Lower lobe of right lung (tissue), 2 donors: Measurements from ENCODE around the gene BMAL1. TPM values are rescaled to one million over a fixed set of nuclear protein-coding genes. Genes with fewer than 3 reads are reported as not detected.

Experiments
- ATAC-seq, 2 donors: fragments of 200-7000 bp; cut with Tn5 transposase; one replicate each; pipeline ENCODE4 v1.9.1; 2020 to 2022; ENCODE audit warnings: mild to moderate bottlenecking in 2 of 2, moderate library complexity in 2 of 2
- DNase-seq: peaks from one replicate; pipeline ENCODE4 v3.0.0-alpha.2; 2020
- H3K27ac ChIP-seq: fragments of 200-600 bp; one replicate; pipeline ENCODE4 v1.8.0; 2022
- H3K27me3 ChIP-seq: fragments of 200-600 bp; one replicate; pipeline ENCODE4 v1.8.0; 2022; ENCODE audit warnings: low read depth
- H3K36me3 ChIP-seq: fragments of 200-600 bp; one replicate; pipeline ENCODE4 v1.8.0; 2022; ENCODE audit warnings: mild to moderate bottlenecking
- H3K4me1 ChIP-seq: fragments of 200-600 bp; one replicate; pipeline ENCODE4 v1.8.0; 2022
- H3K4me3 ChIP-seq: fragments of 200-600 bp; one replicate; pipeline ENCODE4 v1.8.0; 2022; ENCODE audit warnings: mild to moderate bottlenecking
- H3K9me3 ChIP-seq: fragments of 200-600 bp; one replicate; pipeline ENCODE4 v1.8.0; 2022
- CTCF ChIP-seq: fragments of 200-600 bp; IDR thresholded peaks from one replicate; pipeline ENCODE4 v1.8.0; 2022; ENCODE audit warnings: antibody characterized with exemption, mild to moderate bottlenecking
- intact Hi-C: fragments of 100-400 bp; cut with DNase I; formaldehyde crosslinking; loops from one replicate; pipeline ENCODE4 v1.11.0; 2022
- total RNA-seq: library from RNA; stranded (reverse); fragmentation: NEBNext Ultra II Directional; extraction: Animal tissue kit (Norgen Biotek cat#: 25700); gene quantifications from one replicate; pipeline ENCODE4 v1.2.1, GENCODE V29; 2021
- donor health status: DM: no; HTN: yes; CAD: no; lungs with severe emphysema.

Gene BMAL1
- total RNA-seq, 1 donor from 2014 or later, result 25.2 TPM

DNA sequence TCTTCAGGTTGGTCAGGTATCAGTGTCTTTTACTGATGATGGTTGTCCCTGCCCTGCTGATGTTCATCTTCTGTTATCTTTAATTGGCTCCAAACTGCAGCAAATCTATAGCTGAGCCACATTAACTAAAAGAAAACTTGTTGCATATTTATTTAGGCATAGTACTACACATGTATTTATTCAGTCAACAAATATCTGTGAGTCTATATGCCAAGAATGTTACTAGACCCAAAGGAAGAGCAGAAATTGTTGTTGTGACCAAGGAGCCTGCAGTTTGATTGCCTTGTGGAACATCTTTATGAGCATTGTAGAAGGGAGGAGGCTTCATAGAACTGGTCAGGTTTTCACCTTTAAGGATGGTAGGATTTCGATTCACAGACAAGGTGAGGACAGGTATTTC, 10.1 kb downstream of the BMAL1 start:
- DNase-seq (no peak), ATAC-seq (no peak)
- Histone ChIP-seq H3K27me3 (no peaks in the 10 kb centered on the region), H3K9me3 (no peaks in the 10 kb centered on the region), H3K27ac (no peak overlapping the region), H3K4me3 (no peak overlapping the region), H3K4me1 (peaks cover 17% of the 10 kb centered on the region), H3K36me3 (no peaks in the 10 kb centered on the region)
- no peak for TF ChIP-seq CTCF
- intact Hi-C loops, result no loop called here

DNA sequence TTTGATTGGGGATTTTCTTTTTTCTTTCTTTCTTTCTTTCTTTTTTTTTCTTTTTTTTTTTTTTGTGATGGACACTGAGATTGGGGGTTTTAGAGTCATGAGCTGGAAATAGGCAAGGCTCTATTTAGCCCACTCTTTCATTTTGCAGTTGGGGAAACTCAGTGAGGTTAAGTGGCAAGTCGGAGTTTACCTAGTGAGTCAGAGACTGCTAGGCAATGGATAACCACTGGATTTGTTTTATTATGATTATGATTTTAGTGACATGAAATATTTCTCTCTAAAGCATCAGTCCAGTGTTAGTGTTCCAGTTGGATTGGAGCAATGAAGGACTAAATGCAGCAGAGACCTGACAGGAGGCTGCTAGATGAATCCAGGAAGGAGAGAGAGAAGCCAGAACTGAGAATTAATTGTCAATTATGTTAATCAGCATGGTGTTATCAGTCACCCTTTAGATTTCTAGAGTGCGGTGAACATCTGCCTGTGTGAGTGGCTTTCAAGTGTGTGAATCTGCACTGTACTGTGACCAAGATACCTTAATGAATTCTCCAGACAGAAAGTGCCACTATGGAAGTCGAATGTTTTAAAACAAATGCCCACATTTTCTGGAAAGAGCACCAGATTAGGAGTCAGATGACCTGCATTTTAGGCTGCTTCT, 10.9 kb downstream of the BMAL1 start:
- Histone ChIP-seq H3K27me3 (no peaks in the 10 kb centered on the region), H3K4me1 (peaks cover 17% of the 10 kb centered on the region), H3K27ac (no peak overlapping the region), H3K4me3 (no peak overlapping the region), H3K36me3 (no peaks in the 10 kb centered on the region), H3K9me3 (no peaks in the 10 kb centered on the region)
- DNase-seq, result no peak
- intact Hi-C loops, result no loop called here
- TF ChIP-seq CTCF, result no peak
- peak in 1 of 2 donors; percentile 51 for ATAC-seq

DNA sequence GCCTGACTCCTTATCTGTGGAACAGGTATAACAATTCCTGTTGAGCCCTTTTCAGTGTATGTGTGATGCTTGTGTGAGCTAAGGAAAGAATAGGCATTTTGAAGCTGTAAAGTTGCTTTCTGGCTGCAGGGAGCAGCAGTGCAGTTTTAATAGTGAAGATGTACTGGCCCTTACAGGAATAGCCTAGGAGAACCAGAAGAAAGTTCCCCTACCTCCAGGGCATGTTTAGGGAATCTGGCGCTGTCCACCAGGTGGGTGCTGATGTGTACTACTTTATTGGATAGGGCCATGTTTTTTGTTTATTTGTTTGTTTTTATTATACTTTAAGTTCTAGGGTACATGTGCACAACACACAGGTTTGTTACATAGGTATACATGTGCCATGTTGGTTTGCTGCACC, 11.5 kb downstream of the BMAL1 start:
- intact Hi-C loops, result no loop called here
- H3K27me3 ChIP-seq, result no peaks in the 10 kb centered on the region
- H3K4me3 ChIP-seq, result no peak overlapping the region
- ATAC-seq (no peak), DNase-seq (no peak)
- peaks cover 17% of the 10 kb centered on the region for H3K4me1 ChIP-seq
- no peak overlapping the region for H3K27ac ChIP-seq
- H3K36me3 ChIP-seq, result no peaks in the 10 kb centered on the region
- TF ChIP-seq CTCF, result no peak
- no peaks in the 10 kb centered on the region for H3K9me3 ChIP-seq

DNA sequence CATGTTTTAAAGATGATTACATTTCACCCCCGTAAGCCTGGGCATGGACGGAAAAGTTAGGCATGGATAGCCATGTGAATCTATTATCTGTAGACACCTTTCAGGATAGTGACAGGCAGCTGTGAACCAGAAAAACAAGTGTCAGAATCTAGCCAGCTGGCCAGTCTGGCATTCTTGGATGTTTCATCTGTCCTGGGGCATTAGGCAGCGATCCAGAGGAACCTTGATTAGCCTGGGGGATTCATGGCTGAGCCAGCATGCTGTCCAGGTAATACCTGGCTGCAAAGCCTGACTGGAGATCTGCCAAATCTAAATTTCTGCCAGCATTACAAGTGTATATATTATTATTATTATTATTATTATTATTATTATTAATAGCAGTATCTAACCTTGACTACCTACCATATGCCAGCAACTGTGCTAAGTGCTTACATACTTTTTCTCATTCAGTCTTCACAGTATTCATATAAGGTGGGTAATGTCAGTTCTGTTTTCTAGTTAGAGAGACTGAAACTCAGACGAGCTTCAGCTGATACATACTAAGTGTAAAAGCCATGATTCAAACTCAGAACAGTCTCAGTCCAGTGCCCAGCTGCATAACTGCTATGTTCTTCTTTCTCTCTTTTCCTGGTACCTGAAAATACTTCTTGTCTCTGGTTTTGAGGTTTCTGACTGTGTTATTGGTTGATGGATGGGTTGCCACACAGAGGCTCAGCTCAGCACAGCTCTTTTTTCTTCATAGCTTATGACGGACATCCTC, 12.8 kb downstream of the BMAL1 start:
- Histone ChIP-seq H3K4me1 (peaks cover 28% of the 10 kb centered on the region), H3K9me3 (no peaks in the 10 kb centered on the region), H3K4me3 (no peak overlapping the region), H3K27ac (no peak overlapping the region), H3K36me3 (no peaks in the 10 kb centered on the region), H3K27me3 (no peaks in the 10 kb centered on the region)
- no peak for TF ChIP-seq CTCF
- ATAC-seq, result no peak
- intact Hi-C loops, result no loop called here
- no peak for DNase-seq

DNA sequence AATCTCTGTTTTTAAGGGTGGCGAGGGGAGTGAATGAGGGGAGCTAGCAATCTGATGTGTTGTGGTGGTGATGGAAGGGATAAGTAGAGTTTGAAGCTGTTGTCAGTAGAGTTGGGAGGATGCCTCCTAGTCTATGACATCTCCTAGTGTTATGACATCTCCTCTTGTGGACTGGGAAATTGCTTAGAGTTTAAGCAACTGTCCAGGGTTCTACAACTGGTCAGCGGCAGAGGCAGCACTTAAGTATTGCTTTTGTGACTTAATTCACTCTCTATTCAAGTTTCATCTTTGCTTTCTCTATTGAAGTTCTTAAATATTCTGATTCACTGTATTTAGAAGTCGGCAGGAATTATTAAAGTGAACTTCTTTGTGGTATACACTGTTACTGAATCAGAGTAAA, 13.8 kb downstream of the BMAL1 start:
- TF ChIP-seq CTCF, result no peak
- Histone ChIP-seq H3K9me3 (no peaks in the 10 kb centered on the region), H3K4me1 (peaks cover 26% of the 10 kb centered on the region), H3K4me3 (no peak overlapping the region), H3K27me3 (no peaks in the 10 kb centered on the region), H3K27ac (no peak overlapping the region), H3K36me3 (no peaks in the 10 kb centered on the region)
- intact Hi-C loops, result no loop called here
- DNase-seq (no peak), ATAC-seq (no peak)
